MM.1S (cell line): Measurements from ENCODE around the gene PTP4A2.

Source experiments
- EZH2phosphoT487 ChIP-seq: fragments of 300-600 bp; sonication (generic); IDR thresholded peaks from 2 replicates; pipeline ENCODE4 v1.6.1; 2018; ENCODE audit warnings: antibody characterized with exemption, low read length
- TF ChIP-seq, protein P1 (sequence below): fragments of 300-600 bp; sonication (generic); IDR thresholded peaks from 2 replicates; pipeline ENCODE4 v1.5.1; 2016; ENCODE audit warnings: antibody characterized with exemption, low read length, mixed read lengths

DNA sequence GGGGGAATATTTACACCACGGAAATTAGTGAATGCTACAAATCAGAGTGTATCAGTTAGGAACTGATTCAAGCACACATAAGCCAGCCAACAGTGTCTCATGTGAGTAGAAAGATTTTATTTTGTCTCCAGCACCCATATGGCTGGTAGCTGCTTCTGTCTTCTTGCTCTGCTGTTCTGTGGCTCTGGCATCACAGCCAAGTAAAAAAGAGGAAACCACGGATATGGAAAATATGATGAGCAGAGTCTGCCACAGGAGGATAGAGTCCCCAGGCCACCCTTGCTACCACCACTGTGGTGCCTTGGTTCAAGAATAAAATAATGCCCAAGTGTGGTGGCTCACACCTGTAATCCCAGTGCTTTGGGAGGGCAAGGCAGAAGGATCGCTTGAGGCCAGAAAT, 68.7 kb downstream of the PTP4A2 start:
- TF ChIP-seq, protein P1, sequence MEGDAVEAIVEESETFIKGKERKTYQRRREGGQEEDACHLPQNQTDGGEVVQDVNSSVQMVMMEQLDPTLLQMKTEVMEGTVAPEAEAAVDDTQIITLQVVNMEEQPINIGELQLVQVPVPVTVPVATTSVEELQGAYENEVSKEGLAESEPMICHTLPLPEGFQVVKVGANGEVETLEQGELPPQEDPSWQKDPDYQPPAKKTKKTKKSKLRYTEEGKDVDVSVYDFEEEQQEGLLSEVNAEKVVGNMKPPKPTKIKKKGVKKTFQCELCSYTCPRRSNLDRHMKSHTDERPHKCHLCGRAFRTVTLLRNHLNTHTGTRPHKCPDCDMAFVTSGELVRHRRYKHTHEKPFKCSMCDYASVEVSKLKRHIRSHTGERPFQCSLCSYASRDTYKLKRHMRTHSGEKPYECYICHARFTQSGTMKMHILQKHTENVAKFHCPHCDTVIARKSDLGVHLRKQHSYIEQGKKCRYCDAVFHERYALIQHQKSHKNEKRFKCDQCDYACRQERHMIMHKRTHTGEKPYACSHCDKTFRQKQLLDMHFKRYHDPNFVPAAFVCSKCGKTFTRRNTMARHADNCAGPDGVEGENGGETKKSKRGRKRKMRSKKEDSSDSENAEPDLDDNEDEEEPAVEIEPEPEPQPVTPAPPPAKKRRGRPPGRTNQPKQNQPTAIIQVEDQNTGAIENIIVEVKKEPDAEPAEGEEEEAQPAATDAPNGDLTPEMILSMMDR, result no peak
- TF ChIP-seq EZH2phosphoT487, result no peak
